HG03439 (cell line): ENCODE measurements around the gene PRICKLE2.

Source experiments
- ATAC-seq: cut with Tn5 transposase; IDR thresholded peaks from one replicate; pipeline ENCODE4 v1.9.1; 2021; ENCODE audit warnings: mild to moderate bottlenecking, moderate library complexity; ENCODE audit not compliant: unreplicated experiment

The PRICKLE2 gene

DNA sequence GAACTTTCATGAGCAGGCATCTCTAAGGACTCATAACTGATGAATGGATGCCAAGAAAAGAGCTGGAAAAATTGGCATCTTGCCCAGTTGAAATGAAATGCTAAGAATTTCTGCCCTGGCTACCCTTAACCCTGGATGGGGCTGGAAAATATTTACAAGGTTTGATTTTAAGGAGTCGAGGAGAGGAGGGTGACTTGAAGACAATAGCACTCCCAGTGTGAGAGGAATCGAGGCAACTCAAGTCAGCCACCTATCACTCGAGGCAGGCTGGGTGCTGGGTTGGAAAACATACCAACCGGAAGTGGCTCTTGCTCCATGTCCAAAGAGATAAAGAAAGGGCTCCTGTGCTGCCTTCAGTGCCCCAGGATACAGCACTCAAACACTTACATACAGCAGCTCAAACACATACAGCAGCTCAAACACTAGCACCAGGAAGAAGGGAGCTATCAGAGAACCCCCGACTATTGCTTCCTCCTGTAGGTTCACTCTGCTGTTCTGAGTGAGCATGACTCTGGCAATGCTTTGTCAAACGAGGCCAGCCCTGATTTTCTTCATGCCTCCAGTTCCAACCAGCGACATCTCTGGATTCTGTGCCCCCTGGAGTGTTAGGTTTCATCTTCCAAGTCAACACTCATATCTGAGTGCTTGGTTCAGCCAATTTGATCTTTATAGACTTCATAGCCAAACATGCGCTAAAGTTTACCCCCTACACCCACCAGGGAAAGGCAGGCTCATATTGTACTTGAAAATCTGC, 4.9 kb downstream of the PRICKLE2 start:
- ATAC-seq = no peak

- ATAC-seq = no peak
Observed at GRCh38 chr3:64218746-64219145, 6.5 kb downstream of the PRICKLE2 start.

- no peak for ATAC-seq
Observed at GRCh38 chr3:64218329-64218728, 6.9 kb downstream of the PRICKLE2 start.

- no peak for ATAC-seq
Observed at GRCh38 chr3:64216274-64217147, 8.8 kb downstream of the PRICKLE2 start.

DNA sequence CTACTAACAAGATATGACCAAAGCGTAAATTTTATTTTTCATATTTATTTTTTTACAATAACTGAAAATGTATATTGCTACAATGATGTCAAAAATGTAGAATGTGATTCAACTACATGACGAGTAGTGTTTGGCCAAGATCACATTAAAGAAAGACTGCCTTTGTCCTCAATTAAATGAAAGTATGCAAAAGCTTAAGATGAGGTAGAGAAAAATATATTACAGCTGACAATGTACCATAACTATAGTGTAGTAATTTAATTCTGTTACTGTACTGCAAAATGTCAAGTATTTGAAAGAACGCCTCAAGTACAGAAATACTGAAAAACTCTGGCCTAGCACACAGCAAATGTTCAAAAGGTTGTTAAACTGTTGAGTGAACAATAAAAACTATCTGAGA, 9.7 kb downstream of the PRICKLE2 start:
- no peak for ATAC-seq

DNA sequence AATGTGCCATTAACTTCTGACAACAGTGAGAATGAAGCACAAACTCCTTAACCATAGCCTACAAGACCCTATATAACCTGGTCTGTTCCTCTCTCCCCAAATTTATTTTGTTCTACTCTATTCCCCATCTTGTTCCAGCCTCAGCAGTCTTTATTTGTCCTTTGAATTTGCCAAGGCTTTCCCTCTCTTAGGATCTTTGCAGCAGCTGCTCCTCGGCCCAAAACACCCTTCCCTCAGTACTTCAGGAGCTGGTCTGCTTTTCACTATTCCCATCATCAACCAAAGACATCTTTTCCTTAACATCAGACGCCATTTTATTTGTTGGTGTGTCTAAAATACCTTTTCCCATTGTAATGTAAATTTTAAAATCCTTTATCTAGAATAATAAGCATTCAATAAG, 10.2 kb downstream of the PRICKLE2 start:
- ATAC-seq = no peak

DNA sequence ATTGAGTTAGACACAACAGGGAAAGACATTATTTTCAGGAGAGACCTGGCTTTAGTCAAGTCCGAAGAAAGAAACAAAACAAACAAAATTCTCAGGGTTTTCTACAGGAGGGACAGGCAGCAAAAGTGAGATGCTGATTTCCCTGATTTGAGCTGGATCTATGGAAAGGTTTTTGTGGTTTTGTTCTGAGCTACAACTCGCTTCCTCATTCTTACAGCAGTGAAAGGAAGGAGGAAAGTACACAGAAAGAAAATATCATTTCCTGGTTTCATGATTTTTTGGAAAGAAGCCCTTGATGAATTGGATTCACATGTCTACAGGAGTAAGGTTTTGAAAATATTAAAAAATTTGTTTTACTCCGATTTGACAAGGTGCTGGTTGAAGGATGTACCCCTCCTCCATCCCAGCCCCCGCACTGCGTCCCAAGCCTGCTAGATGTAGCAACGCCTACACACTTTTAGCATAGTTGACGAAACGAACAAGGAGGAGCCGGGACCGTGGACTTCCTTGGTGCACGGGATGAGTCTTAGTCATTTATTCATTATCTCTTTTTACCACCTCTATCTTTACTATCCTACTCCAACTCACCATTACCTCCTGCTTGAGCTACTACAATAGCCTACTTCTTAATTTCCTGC, 10.8 kb downstream of the PRICKLE2 start:
- ATAC-seq = no peak

DNA sequence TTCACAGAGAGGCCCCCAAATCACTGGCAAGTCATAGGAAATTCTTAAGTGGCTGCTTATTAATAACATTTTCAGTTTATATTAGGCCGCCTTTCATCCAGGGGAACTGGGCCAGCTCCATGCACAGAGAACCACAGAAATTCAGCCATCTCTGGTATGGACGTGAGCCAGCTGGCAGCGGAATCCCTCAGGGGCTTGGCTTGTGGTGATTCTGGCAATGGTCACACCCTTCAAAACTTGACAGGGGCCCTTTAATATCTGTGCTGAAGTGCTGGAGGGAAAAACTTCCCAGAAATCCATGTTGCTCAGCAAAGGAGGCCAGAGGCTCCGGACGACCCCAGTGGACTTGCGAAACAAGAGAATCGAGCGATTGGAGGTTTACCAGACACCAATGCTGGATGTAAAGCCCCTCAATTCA, 11.3 kb downstream of the PRICKLE2 start:
- no peak for ATAC-seq

DNA sequence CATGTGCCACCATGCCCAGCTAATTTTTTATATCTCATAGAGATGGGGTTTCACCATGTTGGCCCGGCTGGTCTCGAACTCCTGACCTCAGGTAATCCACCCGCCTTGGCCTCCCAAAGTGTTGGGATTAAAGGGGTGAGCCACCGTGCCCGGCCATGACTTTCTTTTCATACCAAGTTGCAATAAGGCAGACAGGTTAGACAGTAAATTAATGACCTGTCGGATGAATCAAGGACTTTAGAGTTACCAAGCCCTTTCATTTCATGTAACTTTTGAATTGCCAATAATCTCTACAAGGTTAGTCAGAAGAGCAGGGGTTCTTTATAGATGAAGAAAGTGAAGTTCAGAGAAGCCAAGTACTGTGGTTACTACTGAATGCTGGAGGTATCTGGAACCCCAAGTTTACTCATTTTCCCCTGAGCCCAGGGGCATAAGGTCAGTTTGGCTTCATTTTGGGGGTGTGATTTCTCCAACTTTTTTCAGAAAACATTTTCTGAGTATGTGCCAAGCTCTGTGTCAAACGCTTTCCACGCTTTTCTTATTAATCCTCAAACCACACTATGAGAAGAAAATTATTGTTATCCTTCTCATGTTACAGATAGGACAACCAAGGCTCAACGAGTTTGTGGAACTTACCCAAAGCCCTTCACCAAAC, 11.9 kb downstream of the PRICKLE2 start:
- ATAC-seq = no peak

- no peak for ATAC-seq
Observed at GRCh38 chr3:64209866-64210621, 15.2 kb downstream of the PRICKLE2 start.

DNA sequence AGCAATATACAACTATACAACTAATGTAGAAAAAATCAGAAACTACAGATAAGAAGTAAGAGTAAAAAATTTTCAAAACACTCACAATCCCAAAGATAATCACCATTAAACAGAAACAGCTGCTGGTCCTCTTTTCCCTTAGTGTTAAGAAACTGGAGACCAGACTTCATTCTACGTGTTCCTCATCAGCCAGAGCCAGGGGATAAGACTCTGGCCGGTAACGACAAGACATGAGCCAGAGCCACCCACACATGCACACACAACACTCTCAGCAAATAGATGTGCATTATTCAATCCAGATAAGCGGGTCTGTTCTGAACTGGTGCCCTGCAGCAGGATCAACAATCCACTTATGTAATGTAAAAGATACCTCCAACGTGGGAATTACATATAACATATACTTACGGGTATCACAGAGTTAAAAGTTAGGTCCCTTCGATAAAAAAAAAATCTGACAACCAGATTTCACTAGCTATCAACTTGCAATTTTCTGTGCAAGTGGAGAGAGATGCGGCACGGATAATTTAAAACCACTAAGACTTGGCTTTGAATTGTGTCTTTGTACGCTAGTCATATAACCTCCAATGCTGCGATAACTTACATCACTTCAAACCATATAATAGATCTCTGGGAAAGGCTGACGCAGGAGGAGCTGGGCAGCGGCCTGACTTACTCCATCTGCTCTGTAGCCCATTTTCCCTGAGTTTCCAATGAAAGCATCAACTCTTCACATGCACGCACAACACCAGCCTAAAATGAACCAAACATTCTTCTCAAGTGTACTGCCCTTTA, 17.8 kb downstream of the PRICKLE2 start:
- no peak for ATAC-seq

DNA sequence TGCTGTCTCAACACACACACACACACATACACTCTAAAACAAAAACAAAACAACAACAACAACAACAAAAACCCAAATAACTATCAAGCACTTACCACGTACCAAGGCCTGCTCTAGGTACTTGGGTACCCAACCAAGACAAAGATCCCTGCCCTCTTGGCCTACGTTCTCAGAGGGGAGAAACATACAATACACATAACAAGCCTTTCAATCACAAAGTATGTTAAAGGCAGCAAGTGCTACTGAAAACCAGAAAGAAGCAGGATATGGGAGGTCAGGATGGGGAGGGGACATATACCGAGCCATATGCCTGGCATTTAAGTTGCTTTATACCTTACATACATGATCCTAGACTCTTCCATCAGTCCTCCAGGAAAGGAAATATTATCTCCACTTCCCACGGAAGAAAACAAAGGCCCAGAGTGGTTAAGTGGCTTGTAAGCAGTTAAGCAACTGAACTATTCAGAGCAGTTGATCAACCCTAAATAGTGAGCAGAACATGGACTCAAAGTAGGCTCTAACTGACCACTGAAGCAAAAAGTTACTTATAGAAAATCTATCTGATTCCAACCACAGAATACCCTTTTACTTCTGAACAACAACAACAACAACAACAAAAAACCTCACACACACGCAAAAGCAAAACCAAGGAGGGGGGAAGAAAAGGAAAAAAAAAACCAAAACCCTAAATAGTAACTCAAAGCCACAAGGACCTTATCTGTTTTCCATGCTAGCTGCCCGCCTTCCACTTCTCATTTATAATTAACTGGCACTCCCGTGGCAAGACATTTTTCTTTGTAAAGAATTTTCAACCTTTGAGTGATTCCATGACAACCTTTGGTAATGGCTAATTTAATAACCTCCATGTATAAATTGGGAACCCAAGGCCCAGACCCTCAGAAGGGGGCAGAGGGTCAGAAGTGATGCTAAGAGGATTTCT, 21.0 kb downstream of the PRICKLE2 start:
- no peak for ATAC-seq

GRCh38 chr3:64203216-64203615, 22.1 kb downstream of the PRICKLE2 start:
- ATAC-seq = no peak

GRCh38 chr3:64199932-64200331, 25.3 kb downstream of the PRICKLE2 start:
- ATAC-seq = no peak

DNA sequence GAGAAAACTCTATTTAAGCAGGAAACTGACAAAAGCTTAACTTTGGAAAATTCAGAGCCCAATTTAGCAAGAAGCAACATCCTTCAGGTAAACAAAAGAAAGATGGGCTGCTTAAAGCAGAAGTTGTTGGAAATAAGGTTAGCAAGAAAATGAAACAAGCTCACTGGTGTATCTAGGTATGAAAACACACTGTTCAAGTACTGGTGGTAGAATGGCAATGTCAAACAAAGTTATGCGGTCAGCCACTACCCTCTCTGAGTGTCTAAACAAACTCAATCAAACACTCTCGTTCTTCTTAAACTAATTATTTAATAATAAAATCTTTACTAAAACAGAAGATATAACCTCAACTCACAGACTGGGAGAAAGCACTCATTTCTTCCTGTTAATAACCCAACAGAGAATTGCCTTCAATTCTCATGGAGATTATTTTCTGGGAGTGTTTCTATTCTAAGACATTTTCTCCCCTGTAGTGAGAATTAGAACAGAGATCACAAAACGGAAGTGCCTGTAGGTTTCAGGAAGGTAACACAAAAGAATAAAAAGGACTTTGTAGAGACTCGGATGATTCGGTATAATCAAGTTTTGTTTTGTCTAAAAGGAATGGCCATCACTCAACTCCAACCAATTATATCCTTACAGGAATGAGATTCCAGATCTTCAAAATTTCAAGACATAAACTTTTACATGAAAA, 28.9 kb downstream of the PRICKLE2 start:
- no peak for ATAC-seq

GRCh38 chr3:64195789-64196188, 29.5 kb downstream of the PRICKLE2 start:
- no peak for ATAC-seq

GRCh38 chr3:64191822-64192221, 33.4 kb downstream of the PRICKLE2 start:
- ATAC-seq = no peak
